HEK293 (cell line): ENCODE data around the gene C11orf21.

ENCODE experiments used
- CTCF ChIP-seq: fragments of 450-650 bp; formaldehyde crosslinking; IDR thresholded peaks from 2 replicates; pipeline ENCODE4 v1.5.1; 2016; ENCODE audit warnings: missing biosample characterization, missing genetic modification characterization
- REPIN1 ChIP-seq: fragments of 450-650 bp; formaldehyde crosslinking; IDR thresholded peaks from 2 replicates; pipeline ENCODE4 v1.5.1; 2017; ENCODE audit warnings: missing biosample characterization, missing genetic modification characterization, low read depth
- TSHZ1 ChIP-seq: fragments of 450-650 bp; formaldehyde crosslinking; IDR thresholded peaks from 2 replicates; pipeline ENCODE4 v1.5.1; 2016; ENCODE audit warnings: missing biosample characterization, missing genetic modification characterization, borderline replicate concordance
- ZNF138 ChIP-seq: fragments of 450-650 bp; formaldehyde crosslinking; IDR thresholded peaks from 2 replicates; pipeline ENCODE4 v1.5.1; 2016; ENCODE audit warnings: missing biosample characterization, missing genetic modification characterization, borderline replicate concordance
- ZNF148 ChIP-seq: fragments of 450-650 bp; formaldehyde crosslinking; IDR thresholded peaks from 2 replicates; pipeline ENCODE4 v1.5.0; 2017; ENCODE audit warnings: missing biosample characterization, missing genetic modification characterization, borderline replicate concordance
- ZNF274 ChIP-seq, 2 experiments: fragments of 200-500 bp in 1 of 2; fragments of 450-650 bp in 1 of 2; sonication (Bioruptor generic) in 1 of 2; formaldehyde crosslinking in 1 of 2; IDR thresholded peaks; 2 replicates each; pipeline versions ENCODE4 v1.5.1 to v1.6.1; 2014 to 2016; ENCODE audit warnings: borderline replicate concordance in 1 of 2, inconsistent platforms in 1 of 2, low read length in 1 of 2, missing biosample characterization in 1 of 2, missing genetic modification characterization in 1 of 2
- ZNF621 ChIP-seq: fragments of 450-650 bp; formaldehyde crosslinking; IDR thresholded peaks from 2 replicates; pipeline ENCODE4 v1.5.1; 2017; ENCODE audit warnings: missing biosample characterization, missing genetic modification characterization
- ZNF670 ChIP-seq: fragments of 450-650 bp; formaldehyde crosslinking; IDR thresholded peaks from 2 replicates; pipeline ENCODE4 v1.5.1; 2016; ENCODE audit warnings: missing biosample characterization, missing genetic modification characterization, low read depth
- ZNF830 ChIP-seq: fragments of 450-650 bp; IDR thresholded peaks from 2 replicates; pipeline ENCODE4 v1.5.0; 2018; ENCODE audit warnings: missing biosample characterization, missing genetic modification characterization, low read depth, mild to moderate bottlenecking, moderate library complexity

GRCh38 chr11:2300936-2301630, 635 bp downstream of the C11orf21 start:
- TF ChIP-seq ZNF621: no peak
- no peak for TF ChIP-seq ZNF274 (IDR thresholded peaks at IDR 0.05; ENCODE audit: low read length)
- no peak for TF ChIP-seq ZNF274 (tag by site-specific recombination; IDR thresholded peaks at IDR 0.05; ENCODE audit: borderline replicate concordance)
- TF ChIP-seq ZNF670: no peak
- TF ChIP-seq ZNF830 (tag by site-specific recombination): no peak
- TF ChIP-seq CTCF (tag by site-specific recombination): no peak
- no peak for TF ChIP-seq ZNF138 (tag by site-specific recombination)
- no peak for TF ChIP-seq ZNF148 (tag by site-specific recombination)
- TF ChIP-seq TSHZ1: no peak
- TF ChIP-seq REPIN1: no peak
